Umbilical cord (tissue), 2 donors: ENCODE results near the gene SYT15. TPM values are rescaled to one million over a fixed set of nuclear protein-coding genes. Genes with fewer than 3 reads are reported as not detected.
A peak's percentile ranks its signal among the peaks of the same experiment; 100 is the strongest.
"Not testable (repeated sequence)": the region's sequence is repeated elsewhere in the genome, so short reads cannot be mapped to it uniquely, and the experiment has no call there.

ENCODE experiments used
- DNase-seq: peaks from one replicate; pipeline ENCODE4 v3.0.0-alpha.2; 2015; ENCODE audit warnings: low spot score
- total RNA-seq: library from RNA; depleted of rRNA; stranded (reverse); fragments of >200 nt; gene quantifications from one replicate; pipeline ENCODE4 v1.2.3, GENCODE V29; 2014; ENCODE audit warnings: low replicate concordance; ENCODE audit not compliant: insufficient read depth

The SYT15 gene
- total RNA-seq, 1 donor from 2014 or later, result 11.3 TPM

DNA sequence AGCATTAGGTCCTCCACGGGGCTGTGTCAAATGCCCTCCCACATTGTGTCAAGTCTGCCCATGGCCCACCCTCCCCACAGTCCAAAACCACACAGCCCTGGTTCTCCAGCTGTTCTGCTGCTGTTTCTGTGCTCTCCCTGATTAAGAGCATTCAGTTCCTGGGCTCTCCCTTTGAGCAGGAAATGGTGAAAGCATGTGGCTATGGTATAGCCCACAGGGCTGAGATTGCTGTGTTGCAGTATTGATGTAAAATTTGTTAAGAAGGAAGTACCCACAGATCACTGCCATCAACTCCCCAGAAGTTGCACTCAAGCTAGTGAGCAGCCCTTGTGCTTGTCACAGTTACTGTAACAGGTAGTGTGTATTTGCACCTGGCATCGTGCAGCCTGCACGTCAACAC is 9.3 kb downstream of the SYT15 start:
- DNase-seq, result not testable (repeated sequence)

DNA sequence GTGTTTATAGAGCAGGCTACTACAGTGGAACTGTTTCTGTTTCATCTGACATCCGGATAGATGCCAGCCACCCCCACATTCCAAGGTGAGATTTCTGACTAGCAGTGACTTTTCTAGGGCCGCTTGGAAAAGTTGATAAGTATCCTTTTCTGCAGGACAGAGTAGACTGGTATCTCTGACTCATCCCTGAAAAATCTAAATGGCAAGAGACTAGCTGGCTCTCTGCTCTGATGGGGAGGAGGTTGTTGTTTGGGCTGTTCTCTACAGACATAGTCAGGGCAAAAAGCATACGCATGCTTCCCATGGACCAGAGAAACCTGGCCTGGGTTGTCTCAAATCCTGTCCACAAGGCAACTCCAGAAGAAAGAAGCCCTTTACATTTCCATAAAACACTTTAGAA is 10.7 kb downstream of the SYT15 start:
- DNase-seq, result not testable (repeated sequence)

DNA sequence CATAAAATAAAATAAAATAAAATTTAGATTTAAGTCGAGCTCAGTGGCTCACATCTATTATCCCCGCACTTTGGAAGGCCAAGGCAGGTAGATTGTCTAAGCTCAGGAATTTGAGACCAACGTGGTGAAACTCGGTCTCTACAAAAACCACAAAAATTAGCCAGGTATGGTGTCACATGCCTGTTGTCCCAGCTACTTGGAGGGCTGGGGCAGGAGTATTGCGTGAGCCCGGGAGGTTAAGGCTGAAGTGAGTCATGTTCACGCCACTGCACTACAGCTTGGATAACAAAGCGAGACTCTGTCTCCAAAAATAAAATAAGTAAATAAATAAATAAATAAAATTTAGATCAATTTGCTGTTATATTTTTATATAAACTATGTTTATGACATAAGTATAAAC is 12.1 kb downstream of the SYT15 start:
- DNase-seq, result not testable (repeated sequence)

DNA sequence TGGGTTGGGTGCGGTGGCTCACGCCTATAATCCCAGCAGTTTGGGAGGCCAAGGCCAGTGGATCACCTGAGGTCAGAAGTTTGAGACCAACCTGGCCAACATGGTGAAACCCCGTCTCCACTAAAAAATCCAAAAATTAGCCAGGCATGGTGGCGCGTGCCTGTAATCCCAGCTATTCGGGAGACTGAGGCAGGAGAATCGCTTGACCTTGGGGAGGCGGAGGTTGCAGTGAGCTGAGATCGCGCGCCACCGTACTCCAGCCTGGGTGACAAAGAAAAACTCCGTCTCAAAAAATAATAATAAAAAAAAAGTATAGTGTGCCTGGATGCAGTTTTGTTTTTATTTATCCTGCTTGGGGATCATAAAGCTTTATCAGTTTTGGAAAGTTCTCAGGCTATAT is 14.4 kb downstream of the SYT15 start:
- DNase-seq, result not testable (repeated sequence)

DNA sequence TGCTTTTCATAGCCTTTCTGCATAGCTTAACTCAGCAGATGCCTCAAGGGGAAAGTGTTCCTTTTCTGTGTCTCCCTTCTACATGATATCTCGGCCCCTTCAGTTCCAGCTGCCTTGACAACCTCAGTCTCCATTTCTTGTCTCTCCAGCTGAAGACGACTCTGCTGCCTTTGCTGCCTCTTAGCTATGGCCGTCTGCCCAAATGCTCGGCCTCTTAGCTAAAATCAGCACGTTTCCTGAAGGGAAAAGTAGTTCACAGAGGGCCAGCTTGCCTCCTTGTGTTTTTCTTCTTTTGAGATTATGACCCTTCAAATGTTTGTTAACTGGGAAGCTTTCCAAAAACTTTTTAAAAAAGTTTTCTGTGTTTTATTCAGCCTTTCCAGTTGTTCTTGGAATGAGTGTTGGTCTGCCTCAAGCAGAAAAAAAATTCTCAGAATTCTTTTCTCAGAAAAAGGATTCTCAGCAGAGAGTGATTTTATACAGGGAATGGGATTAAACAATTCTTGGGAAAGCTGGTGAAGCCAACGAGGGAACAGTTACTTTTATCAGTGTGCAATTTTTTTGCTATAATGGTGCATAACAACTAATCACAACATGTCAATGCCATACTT is 15.6 kb downstream of the SYT15 start:
- not testable (repeated sequence) for DNase-seq

DNA sequence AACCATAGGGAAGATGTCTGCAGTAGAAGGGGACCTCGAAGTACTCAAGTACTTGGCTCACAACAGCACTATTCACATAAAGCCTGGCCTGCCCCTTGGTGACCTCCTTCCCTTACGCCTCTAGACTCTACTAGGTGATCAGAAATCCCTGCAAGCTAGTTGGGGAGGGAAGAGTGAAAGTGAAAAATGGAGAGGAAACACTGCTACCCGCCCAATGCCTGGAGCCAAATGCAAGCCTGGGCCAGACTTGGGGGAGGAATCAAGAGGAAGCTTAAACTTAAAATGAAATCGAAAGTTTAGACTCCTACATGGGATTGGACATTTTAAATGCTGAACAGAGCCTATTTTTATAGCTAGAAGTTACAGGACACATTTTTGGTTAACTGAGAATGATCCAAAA is 17.6 kb downstream of the SYT15 start:
- peak; percentile 32 for DNase-seq

DNA sequence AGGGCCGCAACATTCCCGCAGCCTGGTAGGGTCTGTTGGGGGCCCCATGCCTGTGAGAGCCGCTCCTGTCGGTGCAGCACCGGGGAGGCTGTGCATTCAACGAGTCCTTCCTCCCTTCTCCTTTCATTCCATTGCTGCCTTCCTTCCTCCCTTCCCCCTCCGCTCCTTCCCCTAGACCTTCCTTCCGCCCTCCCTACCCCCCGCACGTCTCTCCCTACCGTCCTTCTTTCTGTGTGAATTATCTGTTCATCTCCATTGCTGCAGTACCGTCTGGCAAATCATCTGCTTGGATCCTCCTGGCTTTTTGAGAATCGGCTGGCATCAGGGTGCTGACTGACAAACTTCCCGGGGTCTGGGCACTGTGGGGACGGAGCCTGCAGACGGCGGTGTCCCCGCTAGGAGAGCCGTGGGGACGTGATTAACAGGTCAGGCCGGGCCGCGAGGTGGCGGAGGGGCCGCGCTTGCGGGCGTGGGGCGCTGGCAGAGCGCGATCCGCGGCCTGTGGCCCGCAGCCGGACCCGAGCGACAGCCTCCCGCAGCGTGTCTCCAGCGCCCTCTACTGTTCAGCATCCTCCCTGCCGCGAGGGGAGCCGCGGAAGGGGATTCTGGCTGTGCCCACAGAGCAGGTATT is 18.8 kb downstream of the SYT15 start:
- not testable (repeated sequence) for DNase-seq

DNA sequence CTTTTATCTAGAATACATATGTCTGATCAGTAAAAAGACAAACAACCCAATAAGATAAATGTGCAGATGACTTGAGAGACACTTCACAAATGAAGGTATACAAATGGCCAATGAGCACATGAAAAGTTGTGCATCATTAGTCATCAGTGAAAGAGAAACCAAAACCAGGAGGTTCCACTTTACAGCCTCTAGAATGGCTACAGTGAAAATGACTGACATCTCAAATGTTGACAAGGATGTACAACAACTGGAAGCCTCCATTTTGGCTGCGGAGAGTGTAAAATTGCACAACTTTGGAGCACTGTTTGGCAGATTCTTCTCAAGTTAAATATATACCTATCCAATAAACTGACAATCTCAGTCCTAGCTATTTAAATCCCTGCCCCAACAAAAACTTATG is 21.6 kb downstream of the SYT15 start:
- not testable (repeated sequence) for DNase-seq

DNA sequence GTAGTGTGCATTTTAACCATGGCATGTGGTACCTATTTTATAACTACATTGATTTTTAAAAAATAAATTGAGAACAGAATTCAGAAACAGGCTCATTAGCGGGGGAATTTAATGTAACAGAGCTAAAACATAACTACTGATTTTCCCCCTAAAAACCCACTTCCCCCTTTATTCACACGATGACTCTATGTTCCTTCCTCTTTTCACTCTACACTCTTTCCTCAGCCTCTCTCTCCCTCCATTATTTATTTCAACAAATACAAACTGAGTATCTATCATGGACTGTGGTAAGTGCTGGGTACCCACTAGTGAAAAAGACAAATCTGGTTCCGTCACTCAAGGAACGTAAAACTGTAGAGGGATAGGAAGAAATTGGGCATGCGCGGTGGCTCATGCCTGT is 36.6 kb downstream of the SYT15 start:
- DNase-seq, result not testable (repeated sequence)

DNA sequence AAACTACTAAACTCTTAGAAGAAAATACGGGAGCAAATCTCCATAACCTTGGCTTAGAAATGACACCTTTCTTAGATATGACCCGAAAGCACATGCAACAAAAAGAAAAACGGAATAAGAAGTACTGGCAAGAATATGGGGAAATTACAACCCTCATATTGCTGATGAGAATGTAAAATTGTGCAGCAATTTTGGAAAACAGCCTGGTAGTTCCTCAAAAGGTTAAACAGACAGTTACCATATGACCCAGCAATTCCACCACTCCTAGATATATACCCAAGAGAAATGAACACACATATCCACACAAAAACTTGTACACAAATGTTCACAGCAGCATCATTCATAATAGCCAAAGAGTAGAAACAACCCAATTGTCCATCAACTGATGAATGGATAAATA is 37.3 kb downstream of the SYT15 start:
- not testable (repeated sequence) for DNase-seq

DNA sequence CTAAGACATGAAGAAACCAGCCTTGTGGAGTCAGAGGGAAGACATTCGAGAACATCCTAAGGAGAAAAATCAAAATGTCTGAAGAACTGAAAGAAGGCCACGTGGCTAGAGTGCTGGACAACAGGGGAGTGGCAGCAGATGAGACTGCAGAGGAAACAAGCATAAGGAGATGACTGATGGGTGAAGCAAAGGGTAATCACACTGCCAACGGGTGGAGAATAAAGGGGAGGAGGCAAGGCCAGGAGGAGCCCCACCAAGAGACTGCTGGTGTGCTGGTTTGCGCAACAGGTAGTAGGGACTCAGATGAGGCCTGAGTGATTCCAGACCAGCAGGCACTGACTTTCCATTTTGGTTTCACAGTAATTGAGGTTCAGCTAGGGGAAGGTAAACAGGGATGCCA is 38.2 kb downstream of the SYT15 start:
- DNase-seq, result not testable (repeated sequence)

DNA sequence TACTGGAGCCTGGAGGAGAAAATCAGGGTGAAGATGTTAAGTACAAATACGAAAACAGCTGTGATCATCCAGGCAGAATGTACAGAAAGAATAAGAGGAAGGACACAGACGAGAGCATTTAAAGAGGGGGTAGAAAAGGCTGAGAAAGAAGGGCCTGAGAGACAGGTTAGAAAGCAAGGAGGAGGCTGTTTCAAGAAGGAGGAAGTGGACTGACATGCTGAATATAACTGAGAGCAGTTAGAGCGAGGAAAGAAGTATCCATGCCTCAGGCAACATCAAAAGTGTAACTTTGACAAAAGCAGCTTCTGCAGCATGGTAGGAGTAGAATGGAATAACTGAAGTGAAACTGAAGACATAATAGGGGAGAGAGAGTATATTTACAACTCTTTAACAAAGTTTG is 39.0 kb downstream of the SYT15 start:
- DNase-seq, result not testable (repeated sequence)

DNA sequence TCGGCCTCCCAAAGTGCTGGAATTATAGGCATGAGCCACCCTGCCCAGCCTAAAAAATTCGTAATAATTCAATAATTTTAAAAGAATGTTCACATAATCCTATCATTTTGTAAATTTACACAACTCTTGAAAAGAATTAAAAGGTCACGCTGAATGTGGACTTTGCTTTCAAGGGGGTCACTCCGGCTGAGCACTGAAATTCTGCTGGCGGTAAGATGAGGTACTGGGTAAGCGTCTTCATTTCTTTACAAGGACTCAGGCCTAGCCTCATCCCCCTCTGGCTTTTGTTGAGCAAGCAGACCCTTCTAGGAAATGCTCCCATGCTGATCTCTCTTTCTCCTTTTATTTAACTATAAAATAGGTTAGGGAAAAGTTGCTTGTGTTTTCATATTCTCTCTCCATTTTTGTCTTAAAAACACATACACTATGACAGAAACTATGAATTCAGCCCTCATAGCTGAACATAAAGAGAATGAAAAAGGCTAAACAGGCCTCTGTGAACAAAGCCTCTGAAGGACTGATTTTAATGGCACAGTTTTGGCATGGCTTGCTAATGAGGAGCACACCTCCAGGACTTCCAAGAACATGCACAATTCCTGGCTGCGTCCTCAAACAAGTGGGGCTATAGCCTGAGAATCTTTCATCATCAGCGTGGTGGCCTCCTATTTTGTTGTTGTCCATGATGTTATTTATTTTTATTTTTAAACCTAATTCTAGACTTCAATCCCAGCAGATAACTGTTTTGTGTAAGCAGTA is 45.1 kb downstream of the SYT15 start:
- DNase-seq, result not testable (repeated sequence)

DNA sequence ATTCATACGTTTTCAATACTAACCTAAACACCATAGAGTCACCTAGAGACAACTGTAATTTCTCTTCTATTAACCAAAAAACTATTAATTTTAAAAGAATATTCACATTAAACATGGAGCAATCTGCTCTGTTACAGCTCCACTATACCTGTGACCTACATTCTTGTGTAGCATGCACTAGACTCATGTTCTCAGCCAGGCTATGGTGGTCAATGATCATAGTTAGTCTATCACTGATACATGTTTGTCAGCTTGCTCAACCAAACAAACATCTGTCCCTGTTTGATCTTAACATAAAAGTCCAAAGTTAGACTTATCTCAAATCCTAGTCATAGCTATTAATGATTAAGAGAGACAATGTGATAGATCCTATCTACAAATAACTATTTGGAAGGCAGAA is 50.9 kb downstream of the SYT15 start:
- not testable (repeated sequence) for DNase-seq

DNA sequence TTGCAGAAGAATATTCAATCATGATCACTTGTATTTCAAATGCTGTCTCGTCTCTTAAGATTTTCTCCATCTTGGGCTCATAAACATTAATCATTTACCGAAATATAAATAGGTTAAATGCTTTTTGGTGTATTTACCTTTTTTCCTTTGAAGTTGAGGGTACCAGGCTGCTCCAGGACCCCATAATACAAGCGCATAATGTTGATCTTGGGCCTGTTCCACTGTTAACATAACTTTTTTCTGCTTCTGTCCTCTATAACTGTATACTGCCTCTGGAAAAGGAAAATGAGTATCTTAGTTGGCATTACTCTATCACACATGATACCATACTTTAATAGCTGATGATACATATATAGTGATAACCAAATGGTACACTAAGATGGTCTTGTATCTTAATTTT is 51.9 kb downstream of the SYT15 start:
- not testable (repeated sequence) for DNase-seq

DNA sequence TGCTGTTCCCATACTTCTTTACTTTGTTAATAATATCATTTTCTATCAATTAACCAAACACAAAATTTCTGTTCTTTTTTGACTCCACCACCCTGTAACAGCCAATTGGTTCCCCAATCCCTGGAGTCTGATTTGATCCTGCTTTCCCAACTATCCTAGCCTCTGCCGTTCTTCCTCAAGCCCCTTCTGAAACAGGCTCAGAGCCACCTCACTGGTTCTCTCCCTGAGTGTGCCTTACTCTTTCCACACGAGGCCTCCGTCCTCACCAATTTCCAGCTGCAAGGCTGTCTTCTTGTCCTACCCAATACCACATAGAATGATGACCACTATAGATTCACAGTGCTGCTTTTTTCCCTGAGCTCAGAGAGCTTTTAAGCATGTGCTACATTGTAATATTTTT is 52.8 kb downstream of the SYT15 start:
- not testable (repeated sequence) for DNase-seq

DNA sequence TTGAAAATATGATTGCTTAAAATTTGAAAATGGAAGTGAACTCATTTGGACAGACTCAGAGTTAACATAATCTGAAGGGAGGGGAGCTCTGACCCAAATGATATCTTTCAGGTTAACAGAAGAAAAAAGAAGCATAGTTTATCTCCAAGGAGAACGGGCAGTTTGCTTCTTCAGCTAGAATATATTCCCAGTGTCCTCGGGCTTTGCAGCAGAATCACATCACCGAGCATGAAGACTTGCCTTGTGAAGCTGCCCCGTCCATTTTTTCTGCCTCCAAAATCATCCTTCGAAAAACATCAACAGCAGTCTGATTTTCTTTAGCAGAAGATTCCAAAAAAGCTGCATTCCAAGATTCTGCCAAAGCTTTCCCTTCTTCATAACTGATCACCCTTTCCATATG is 55.8 kb downstream of the SYT15 start:
- DNase-seq, result not testable (repeated sequence)

DNA sequence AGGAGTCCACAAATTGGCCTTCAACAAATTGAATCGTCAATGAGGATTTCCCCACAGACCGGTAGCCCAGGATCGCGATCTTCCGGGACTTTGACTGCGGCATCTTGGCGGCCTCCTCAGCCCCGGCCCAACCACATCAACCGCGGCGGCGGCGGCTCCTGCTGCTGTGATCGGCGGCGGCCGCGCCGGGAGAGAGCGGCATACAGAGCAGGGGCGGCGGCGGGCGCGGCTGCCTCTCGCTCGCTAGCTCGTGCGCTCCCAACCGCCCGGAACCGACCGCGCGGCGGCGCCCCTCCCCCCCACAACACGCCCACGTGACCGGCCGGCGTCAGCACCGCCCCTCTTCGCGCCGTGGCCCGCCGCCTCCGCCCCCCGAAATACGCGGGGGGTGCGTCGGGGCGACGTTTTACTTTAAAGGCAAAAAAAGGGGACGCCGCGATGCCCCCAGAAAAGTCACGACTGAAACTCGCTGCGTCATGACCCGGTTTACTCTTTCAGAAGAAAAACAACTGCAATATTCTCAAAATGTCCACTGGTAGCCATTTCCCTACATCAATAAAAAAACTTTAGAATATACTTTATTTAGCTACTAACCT is 56.5 kb downstream of the SYT15 start:
- DNase-seq, result not testable (repeated sequence)

DNA sequence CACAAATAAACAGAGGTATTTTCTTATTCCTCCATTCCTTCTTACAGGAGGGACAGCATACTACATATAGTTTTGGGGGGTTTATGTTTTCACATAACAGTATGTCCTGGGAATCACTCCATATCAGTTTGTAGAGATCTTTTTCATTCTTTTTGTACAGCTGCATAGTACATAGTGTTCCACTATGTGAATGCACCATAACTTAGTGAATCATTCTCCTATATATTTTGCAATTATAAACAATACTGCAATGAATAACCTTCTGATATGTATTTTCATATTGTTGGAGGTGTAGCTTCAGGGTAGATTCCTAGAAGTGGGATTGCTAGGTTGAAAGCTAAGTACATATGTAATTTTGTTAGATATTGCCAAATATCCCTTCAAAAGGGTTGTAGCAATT is 61.1 kb downstream of the SYT15 start:
- not testable (repeated sequence) for DNase-seq
